B cell (primary cell): ENCODE results near the gene RBBP7. TPM values are rescaled to one million over a fixed set of nuclear protein-coding genes. Genes with fewer than 3 reads are reported as not detected.
A peak's percentile ranks its signal among the peaks of the same experiment; 100 is the strongest.

Source experiments
- ATAC-seq: fragments of 200-7000 bp; cut with Tn5 transposase; one replicate; pipeline ENCODE4 v1.10.0; 2021; ENCODE audit warnings: low read depth, mild to moderate bottlenecking, moderate number of reproducible peaks, moderate library complexity
- CTCF ChIA-PET: fragments of 350-600 bp; sonication (Branson Sonifier 250); formaldehyde crosslinking; loops from one replicate; lab custom pipeline; 2021; ENCODE audit warnings: antibody characterized with exemption, inconsistent platforms; lab: Charles Lee
- POLR2A ChIA-PET: fragments of 350-600 bp; sonication (Branson Sonifier 250); formaldehyde crosslinking; loops from one replicate; lab custom pipeline; 2021; ENCODE audit warnings: antibody characterized with exemption; lab: Charles Lee
- DNase-seq: peaks from one replicate; pipeline ENCODE4 v3.0.0; 2013
- H2AFZ ChIP-seq: 2 replicates; pipeline ENCODE4 v1.6.1; 2012; ENCODE audit warnings: mild to moderate bottlenecking, low read depth, low read length; ENCODE audit not compliant: insufficient read depth, poor library complexity, severe bottlenecking
- H3K27ac ChIP-seq, 2 donors: 1 replicate in 1 of 2; 2 replicates in 1 of 2; pipeline ENCODE4 v1.5.1; 2012 to 2013; ENCODE audit warnings: low read length in 2 of 2, mild to moderate bottlenecking in 2 of 2, moderate library complexity in 1 of 2
- H3K27me3 ChIP-seq, 4 experiments: fragments of 200-600 bp in 1 of 4; sonication (generic) in 1 of 4; replicated peaks in 1 of 4; 1 replicate in 2 of 4; 2 replicates in 2 of 4; pipeline versions ENCODE4 v1.6.1 to v1.7.0; 2013 to 2016; ENCODE audit warnings: low read length in 3 of 4, mild to moderate bottlenecking in 2 of 4, mixed read lengths in 1 of 4, moderate library complexity in 1 of 4; ENCODE audit not compliant: insufficient read depth in 4 of 4, control insufficient read depth in 3 of 4; ENCODE audit errors: control extremely low read depth in 1 of 4
- H3K36me3 ChIP-seq, 2 experiments: replicated peaks in 1 of 2; 1 replicate in 1 of 2; 2 replicates in 1 of 2; pipeline versions ENCODE4 v1.6.1 to v1.7.1; 2013; ENCODE audit warnings: low read length in 1 of 2; ENCODE audit not compliant: insufficient read depth in 2 of 2, control insufficient read depth in 1 of 2; ENCODE audit errors: control extremely low read depth in 1 of 2, extremely low read depth in 1 of 2
- H3K4me1 ChIP-seq, 2 donors: fragments of 200-600 bp in 1 of 2; sonication (generic) in 1 of 2; 1 replicate in 1 of 2; 2 replicates in 1 of 2; pipeline versions ENCODE4 v1.5.1 to v1.6.1; 2013 to 2017; ENCODE audit warnings: low read length in 2 of 2; ENCODE audit not compliant: control insufficient read depth in 2 of 2, insufficient read depth in 2 of 2
- H3K4me2 ChIP-seq: replicated peaks from 2 replicates; pipeline ENCODE3; 2012; ENCODE audit warnings: mild to moderate bottlenecking, low read depth, low read length; ENCODE audit not compliant: poor library complexity, severe bottlenecking
- H3K4me3 ChIP-seq, 5 experiments: fragments of 200-600 bp in 1 of 5; sonication (generic) in 1 of 5; 1 replicate in 3 of 5; 2 replicates in 2 of 5; pipeline versions ENCODE4 v1.5.1 to v1.7.0; 2011 to 2016; ENCODE audit warnings: low read length in 4 of 5, mild to moderate bottlenecking in 4 of 5, low read depth in 2 of 5, control low read depth in 1 of 5, moderate library complexity in 1 of 5; ENCODE audit not compliant: insufficient read depth in 1 of 5; ENCODE audit errors: control extremely low read depth in 1 of 5, extremely low read depth in 1 of 5
- H3K79me2 ChIP-seq: fragments of 200-600 bp; sonication (generic); one replicate; pipeline ENCODE4 v1.6.0; 2016; ENCODE audit warnings: low read length; ENCODE audit not compliant: control insufficient read depth, insufficient read depth
- H3K9ac ChIP-seq: fragments of 200-600 bp; sonication (generic); 2 replicates; pipeline ENCODE4 v1.6.1; 2017; ENCODE audit warnings: mild to moderate bottlenecking, low read length, moderate library complexity
- H3K9me3 ChIP-seq, 3 donors: one replicate each; pipeline versions ENCODE4 v1.6.1 to v1.7.1; 2013; ENCODE audit warnings: low read length in 2 of 3; ENCODE audit not compliant: control insufficient read depth in 2 of 3, insufficient read depth in 1 of 3; ENCODE audit errors: control extremely low read depth in 1 of 3
- H4K20me1 ChIP-seq: 2 replicates; pipeline ENCODE4 v1.6.0; 2012; ENCODE audit warnings: mild to moderate bottlenecking, low read length; ENCODE audit not compliant: insufficient read depth, control insufficient read depth, poor library complexity, severe bottlenecking
- H3K27ac Mint-ChIP-seq: one replicate; pipeline ENCODE4 v1.8.0; 2021; ENCODE audit warnings: mixed read lengths
- H3K27me3 Mint-ChIP-seq: one replicate; pipeline ENCODE4 v1.8.0; 2021; ENCODE audit warnings: mixed read lengths
- H3K4me1 Mint-ChIP-seq: one replicate; pipeline ENCODE4 v1.8.0; 2021; ENCODE audit warnings: mixed read lengths
- H3K4me3 Mint-ChIP-seq: one replicate; pipeline ENCODE4 v1.8.0; 2021; ENCODE audit warnings: mixed read lengths
- H3K9me3 Mint-ChIP-seq: one replicate; pipeline ENCODE4 v1.8.0; 2022; ENCODE audit warnings: mixed read lengths; ENCODE audit not compliant: insufficient read depth
- CTCF ChIP-seq: fragments of 200-600 bp; IDR thresholded peaks from one replicate; pipeline ENCODE4 v1.8.0; 2022; ENCODE audit warnings: antibody characterized with exemption, mild to moderate bottlenecking
- EZH2 ChIP-seq: IDR thresholded peaks from 2 replicates; pipeline ENCODE4 v1.6.1; 2012; ENCODE audit warnings: borderline replicate concordance, low read depth, mild to moderate bottlenecking, moderate library complexity, low read length; ENCODE audit not compliant: insufficient read depth, poor library complexity, severe bottlenecking
- WGBS: methylation state at CpG from one replicate; pipeline ENCODE4 v1.1.5; 2013; ENCODE audit warnings: missing lambda C conversion rate; ENCODE audit not compliant: insufficient coverage; 5-methylcytosine and 5-hydroxymethylcytosine counted together
- intact Hi-C: fragments of 100-400 bp; cut with micrococcal nuclease; formaldehyde crosslinking; loops from one replicate; pipeline ENCODE4 v1.10.0; 2022
- polyA plus RNA-seq: library from polyadenylated mRNA; depleted of rRNA; stranded (reverse); fragments of >200 nt; gene quantifications from 2 replicates; pipeline ENCODE4 v1.2.3, GENCODE V29; 2012
- total RNA-seq, 2 donors: library from RNA; stranded (reverse); fragments of 120-200 nt in 1 of 2; gene quantifications; 1 replicate in 1 of 2; 2 replicates in 1 of 2; pipeline versions ENCODE4 v1.2.3 to v1.2.4, GENCODE V29; 2013 to 2022

RBBP7 gene
- total and polyA plus RNA-seq, 2 donors (not counting 1 experiment from before 2014, with no cell fraction given), result 74.6 to 106 TPM

GRCh38 chrX:16867947-16868346 is 2.2 kb downstream of the RBBP7 start:
- peaks cover 16% of the 10 kb centered on the region for H4K20me1 ChIP-seq
- no peak for TF ChIP-seq EZH2
- TF ChIP-seq CTCF, result no peak
- CTCF ChIA-PET, result interaction anchor here (1.2 to 11.4 kb wide), 3 partner anchors 12 to 42 kb away, joined by 4 to 102 read pairs (median 5); no protein-coding TSS in a partner anchor
- H3K9me3 ChIP-seq, result no peaks in the 10 kb centered on the region
- peaks cover 49% of the 10 kb centered on the region for H3K79me2 ChIP-seq
- no peaks in the 10 kb centered on the region for H3K9me3 Mint-ChIP-seq
- no peaks in the 10 kb centered on the region for H3K27me3 ChIP-seq
- H2AFZ ChIP-seq, result no peak overlapping the region
- H3K36me3 ChIP-seq, result peaks cover 0 to 4% of the 10 kb centered on the region in 2 experiments
- ATAC-seq (no peak), DNase-seq (no peak)
- H3K4me3 ChIP-seq, result no peak overlapping the region
- WGBS, result no CpG with 5 or more reads among the region's 6 CpGs
- H3K27ac ChIP-seq, result no peak overlapping the region
- no peak overlapping the region for H3K4me2 ChIP-seq
- H3K27ac Mint-ChIP-seq, result no peak overlapping the region
- peak overlapping the region; percentile 32 for H3K4me3 Mint-ChIP-seq
- no peak overlapping the region for H3K9ac ChIP-seq
- POLR2A ChIA-PET, result no interaction called here
- peaks cover 21 to 28% of the 10 kb centered on the region in 2 donors for H3K4me1 ChIP-seq
- intact Hi-C loops, result no loop called here
- H3K4me1 Mint-ChIP-seq, result peaks cover 43% of the 10 kb centered on the region
- H3K27me3 Mint-ChIP-seq, result no peaks in the 10 kb centered on the region

GRCh38 chrX:16862829-16863228 is 7.3 kb downstream of the RBBP7 start:
- no peaks in the 10 kb centered on the region for H3K9me3 ChIP-seq
- no peak for DNase-seq
- H4K20me1 ChIP-seq, result peaks cover 42% of the 10 kb centered on the region
- H3K79me2 ChIP-seq, result peaks cover 67% of the 10 kb centered on the region
- no peaks in the 10 kb centered on the region for H3K27me3 ChIP-seq
- POLR2A ChIA-PET, result no interaction called here
- no peak overlapping the region for H3K27ac ChIP-seq
- Mint-ChIP-seq H3K4me3 (no peak overlapping the region), H3K27me3 (no peaks in the 10 kb centered on the region), H3K27ac (no peak overlapping the region), H3K9me3 (no peaks in the 10 kb centered on the region), H3K4me1 (peaks cover 25% of the 10 kb centered on the region)
- H3K9ac ChIP-seq, result no peak overlapping the region
- no peak overlapping the region for H2AFZ ChIP-seq
- WGBS, result no CpG with 5 or more reads among the region's 2 CpGs
- H3K4me2 ChIP-seq, result no peak overlapping the region
- H3K4me1 ChIP-seq, result no peaks in the 10 kb centered on the region
- no peak overlapping the region for H3K4me3 ChIP-seq
- peaks cover 0 to 35% of the 10 kb centered on the region in 2 experiments for H3K36me3 ChIP-seq
- CTCF ChIA-PET, result no interaction called here
- no peak for ATAC-seq
- intact Hi-C loops, result no loop called here
- no peak for TF ChIP-seq CTCF
- no peak for TF ChIP-seq EZH2
